ENCODE measurements around the gene FAM184B.

DNA sequence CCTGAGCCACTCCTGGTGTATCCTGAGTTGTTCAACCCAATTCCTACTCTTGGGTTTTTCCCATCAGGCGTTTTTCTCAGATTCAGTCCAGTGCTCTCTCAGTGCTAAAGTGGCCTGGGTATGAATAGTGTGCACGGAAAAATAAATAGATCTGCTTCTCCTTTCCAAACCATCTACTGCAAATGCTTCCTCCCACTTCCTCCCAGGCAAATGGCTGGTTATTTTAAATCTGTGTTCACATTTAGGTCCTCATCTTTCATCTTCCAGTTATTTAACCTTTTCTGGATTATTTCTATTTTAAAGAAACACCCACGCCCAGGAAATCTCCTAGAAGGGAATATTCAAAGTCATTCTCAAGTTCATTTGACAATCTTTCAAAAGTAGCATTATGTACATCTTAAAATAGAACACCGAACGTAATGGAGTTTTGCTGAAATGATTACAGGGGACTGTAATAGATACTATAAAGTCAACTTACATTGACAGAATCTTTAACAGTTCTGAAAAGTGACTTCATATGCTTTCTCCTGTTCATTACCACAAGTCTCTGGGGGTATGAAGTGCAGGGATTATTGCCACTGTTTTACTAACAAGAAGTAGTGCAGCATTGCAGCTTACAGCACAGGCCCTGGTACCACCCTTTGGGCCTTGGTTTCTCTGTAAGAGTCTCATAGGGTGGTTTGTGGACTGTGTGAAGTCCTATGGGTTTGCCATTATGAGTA lies 100.7 kb downstream of the FAM184B start:
- TF ChIP-seq, protein P1, sequence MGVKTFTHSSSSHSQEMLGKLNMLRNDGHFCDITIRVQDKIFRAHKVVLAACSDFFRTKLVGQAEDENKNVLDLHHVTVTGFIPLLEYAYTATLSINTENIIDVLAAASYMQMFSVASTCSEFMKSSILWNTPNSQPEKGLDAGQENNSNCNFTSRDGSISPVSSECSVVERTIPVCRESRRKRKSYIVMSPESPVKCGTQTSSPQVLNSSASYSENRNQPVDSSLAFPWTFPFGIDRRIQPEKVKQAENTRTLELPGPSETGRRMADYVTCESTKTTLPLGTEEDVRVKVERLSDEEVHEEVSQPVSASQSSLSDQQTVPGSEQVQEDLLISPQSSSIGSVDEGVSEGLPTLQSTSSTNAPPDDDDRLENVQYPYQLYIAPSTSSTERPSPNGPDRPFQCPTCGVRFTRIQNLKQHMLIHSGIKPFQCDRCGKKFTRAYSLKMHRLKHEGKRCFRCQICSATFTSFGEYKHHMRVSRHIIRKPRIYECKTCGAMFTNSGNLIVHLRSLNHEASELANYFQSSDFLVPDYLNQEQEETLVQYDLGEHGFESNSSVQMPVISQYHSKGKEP (tag by site-specific recombination; IDR thresholded peaks at IDR 0.05) = no peak
- TF ChIP-seq ZFP69B (tag by site-specific recombination; IDR thresholded peaks at IDR 0.05) (no peak), ZNF140 (tag by site-specific recombination; IDR thresholded peaks at IDR 0.05) (no peak)
- TF ChIP-seq, protein P2, sequence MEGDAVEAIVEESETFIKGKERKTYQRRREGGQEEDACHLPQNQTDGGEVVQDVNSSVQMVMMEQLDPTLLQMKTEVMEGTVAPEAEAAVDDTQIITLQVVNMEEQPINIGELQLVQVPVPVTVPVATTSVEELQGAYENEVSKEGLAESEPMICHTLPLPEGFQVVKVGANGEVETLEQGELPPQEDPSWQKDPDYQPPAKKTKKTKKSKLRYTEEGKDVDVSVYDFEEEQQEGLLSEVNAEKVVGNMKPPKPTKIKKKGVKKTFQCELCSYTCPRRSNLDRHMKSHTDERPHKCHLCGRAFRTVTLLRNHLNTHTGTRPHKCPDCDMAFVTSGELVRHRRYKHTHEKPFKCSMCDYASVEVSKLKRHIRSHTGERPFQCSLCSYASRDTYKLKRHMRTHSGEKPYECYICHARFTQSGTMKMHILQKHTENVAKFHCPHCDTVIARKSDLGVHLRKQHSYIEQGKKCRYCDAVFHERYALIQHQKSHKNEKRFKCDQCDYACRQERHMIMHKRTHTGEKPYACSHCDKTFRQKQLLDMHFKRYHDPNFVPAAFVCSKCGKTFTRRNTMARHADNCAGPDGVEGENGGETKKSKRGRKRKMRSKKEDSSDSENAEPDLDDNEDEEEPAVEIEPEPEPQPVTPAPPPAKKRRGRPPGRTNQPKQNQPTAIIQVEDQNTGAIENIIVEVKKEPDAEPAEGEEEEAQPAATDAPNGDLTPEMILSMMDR (tag by site-specific recombination; IDR thresholded peaks at IDR 0.05) = no peak
